OCI-M1 (cell line): ENCODE results near the gene NUTM1.
A peak's percentile ranks its signal among the peaks of the same experiment; 100 is the strongest.
"Not testable (repeated sequence)": the region's sequence is repeated elsewhere in the genome, so short reads cannot be mapped to it uniquely, and the experiment has no call there.

Experiments
- DNase-seq: peaks from one replicate; lab custom pipeline; 2025; lab: John Stamatoyannopoulos, UW

Gene NUTM1

GRCh38 chr15:34362047-34362773 is 19.1 kb downstream of the NUTM1 start:
- no peak for DNase-seq

DNA sequence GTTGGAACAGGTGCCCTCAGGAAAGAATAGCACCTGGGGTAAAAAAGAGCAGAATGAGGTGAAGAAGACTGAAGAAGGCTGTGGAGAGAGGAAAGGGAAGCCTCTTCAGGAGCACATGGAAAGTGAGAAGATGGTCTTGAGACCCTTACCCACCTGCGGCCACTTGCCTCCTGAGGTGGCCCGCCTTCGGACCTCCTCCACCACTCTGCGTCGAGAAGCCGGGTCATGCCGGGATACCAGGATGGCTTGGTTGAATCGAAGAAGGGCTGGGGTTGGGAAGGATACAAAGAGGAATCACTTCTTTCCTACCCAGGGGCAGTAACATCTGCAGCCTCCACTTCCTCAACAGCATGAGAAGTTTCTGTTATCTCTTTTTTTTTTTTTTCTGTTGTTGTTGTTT is 20.9 kb downstream of the NUTM1 start:
- DNase-seq = no peak

DNA sequence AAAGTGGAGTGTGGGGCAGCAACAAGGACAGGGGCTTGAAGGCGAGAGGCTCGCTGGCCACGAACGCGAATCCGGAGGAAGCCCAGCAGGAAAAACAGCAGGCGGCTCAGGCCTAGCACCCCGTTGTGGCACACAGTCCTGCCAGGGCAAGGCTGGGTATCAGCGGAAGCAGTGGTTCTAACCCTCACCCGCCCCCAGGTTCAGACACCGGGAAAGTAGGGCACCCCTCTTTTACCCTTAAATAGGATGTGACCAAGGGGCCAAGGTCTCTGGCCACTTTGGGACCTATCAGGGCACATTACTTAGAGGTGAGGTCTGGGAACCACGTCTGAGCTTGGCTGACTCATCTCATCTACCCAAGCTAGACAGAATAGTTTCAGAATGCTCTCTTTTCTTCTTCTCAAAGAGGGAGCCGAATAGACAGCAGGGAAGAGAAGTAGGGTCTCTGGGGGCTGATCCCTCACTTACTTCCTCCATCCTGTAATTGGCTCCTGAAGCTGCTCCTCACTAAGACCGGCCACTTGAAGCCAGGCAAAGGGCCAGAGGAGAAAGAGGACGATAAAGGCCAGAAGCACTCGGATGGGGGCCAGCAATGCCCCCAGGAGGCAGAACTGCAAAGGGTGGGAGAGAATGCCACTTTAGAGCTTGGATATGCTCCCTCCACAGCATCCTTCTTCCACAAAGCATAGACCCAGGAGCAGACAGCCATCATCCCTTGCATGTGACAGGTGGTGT is 22.1 kb downstream of the NUTM1 start:
- no peak for DNase-seq

GRCh38 chr15:34365836-34366235 is 22.7 kb downstream of the NUTM1 start:
- DNase-seq = no peak

DNA sequence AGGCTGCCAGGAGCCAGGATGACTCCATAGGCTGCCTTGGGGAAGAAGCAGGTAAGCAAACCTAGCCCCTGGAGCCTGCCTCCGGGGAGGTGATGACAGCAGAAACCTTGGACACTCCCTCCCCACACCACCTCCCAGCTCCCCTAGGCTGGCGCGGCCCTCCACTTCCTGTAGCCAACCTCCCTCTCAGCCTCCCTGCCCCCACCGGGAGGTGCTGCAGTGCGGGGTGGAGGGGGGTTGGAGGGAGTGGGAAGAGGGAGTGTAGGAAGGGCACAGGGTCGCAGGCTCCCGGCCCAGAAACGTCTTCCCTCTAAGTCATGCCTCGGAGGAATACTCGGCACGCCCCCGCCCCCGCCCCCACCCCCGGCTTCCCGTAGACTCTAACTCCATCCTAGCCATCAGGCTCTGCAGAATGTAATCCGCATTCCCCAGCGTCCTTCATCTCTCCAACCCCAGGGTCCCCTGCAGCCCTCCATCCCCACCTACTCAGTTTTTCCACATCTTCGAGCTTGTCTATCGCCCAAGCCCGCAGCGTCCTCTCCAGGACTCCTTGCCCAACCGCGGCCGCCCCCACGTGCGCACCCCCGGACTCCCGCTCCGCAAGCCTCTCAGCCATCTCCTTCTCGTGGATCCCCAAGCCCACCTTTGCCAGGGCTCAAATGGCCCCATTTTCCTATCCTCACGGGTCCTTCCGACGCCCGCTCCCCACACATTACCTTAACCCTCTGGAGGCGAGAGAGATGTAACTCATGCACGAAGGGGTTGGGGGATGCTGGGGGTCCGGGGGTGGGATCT is 23.4 kb downstream of the NUTM1 start:
- peak; percentile 61 for DNase-seq

DNA sequence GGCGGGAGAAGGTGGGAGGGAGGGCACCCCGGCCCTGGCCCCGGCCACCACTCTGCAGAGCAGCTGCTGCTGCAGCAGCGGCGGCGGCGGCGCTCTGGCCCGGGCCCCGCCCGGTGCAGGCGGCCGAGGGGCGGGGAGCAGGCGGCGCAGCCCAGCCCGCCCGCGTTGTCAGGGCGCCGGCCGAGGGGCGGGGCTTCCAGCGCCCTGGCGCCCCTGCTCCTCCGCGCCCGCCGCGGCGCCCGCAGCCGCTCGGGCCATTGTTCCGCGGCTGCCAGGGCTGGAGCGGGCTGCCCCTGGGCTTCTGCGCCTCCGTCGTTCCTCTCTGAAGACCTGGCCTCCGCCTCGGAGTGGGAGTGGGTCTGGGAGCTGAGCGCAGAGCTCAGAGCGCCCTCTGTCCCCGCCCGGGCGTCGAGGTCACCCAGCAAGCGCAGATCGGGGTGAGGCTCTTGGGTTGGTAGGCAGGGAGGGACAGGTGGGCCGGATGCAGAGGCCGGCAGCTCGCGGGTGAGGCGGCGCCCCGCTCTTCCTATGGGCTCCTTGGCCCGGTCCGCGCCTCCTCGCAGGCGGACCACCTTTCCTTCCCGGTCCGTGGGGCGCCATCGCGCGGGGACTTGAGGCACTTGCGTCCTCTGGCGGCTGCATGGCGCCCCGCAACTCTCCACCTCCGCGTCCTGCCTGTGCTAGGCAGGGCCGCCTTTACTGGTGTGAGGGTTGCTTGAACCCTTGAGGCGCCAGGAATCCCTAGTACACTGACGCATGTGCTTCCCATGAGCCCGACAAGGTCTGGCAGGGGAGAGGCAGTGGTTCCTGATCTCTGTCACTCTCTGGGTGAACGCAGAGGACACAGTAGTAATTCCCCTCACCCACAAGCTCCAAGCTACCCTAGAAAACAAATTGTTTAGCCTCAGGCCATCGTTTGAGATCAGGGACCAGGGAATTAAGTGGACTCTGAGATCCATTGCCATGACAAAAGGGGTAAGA is 24.3 kb downstream of the NUTM1 start, which contains the start of gene LPCAT4:
Gene LPCAT4, minus strand, starts transcription at position 96 of the 981 bp plus-strand sequence. CDS start 96 bp downstream, outside the sequence.
- DNase-seq = peak; percentile 94

GRCh38 chr15:34370129-34370528 is 27.0 kb downstream of the NUTM1 start:
- no peak for DNase-seq

- DNase-seq = no peak
Measured at GRCh38 chr15:34370643-34371042, 27.5 kb downstream of the NUTM1 start.

DNA sequence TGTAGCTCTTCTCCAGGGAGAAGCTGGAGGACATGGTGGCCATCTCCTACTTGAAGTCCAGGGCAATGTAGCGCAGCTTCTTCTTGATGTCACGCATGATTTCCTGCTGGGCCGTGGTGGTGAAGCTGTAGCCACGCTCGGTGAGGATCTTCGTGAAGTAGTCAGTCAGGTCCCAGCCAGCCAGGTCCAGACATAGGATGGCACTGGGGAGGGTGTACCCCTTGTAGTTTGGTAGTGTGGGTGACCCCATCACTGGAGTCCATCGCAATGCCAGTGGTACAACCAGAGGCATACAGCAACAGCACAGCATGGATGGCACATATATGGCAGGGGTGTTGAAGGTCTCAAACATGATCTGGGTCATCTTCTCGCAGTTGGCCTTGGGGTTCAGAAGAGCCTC is 30.8 kb downstream of the NUTM1 start:
- DNase-seq = no peak

GRCh38 chr15:34374816-34375215 is 31.7 kb downstream of the NUTM1 start:
- DNase-seq = no peak

GRCh38 chr15:34375541-34375940 is 32.4 kb downstream of the NUTM1 start:
- not testable (repeated sequence) for DNase-seq

- DNase-seq = no peak
Measured at GRCh38 chr15:34376856-34377255, 33.7 kb downstream of the NUTM1 start.

DNA sequence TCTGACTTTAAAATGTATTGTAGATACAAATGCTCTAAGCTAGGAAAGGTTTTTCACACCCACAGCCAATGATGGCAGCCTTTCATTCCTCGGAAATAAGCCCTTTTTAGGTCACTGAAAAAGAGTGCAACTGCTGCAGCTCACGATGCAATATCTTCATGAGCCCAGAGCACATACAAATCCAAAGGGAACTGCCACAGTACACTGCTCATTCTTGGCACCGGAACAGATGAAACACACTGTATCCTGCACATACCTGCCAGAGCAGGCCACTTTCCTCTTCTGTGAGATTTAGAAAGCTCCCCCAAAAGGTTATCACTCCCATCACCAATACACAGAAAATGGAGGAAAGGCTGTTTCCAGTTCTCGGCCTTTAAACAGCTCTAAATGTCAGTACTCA is 37.4 kb downstream of the NUTM1 start:
- DNase-seq = not testable (repeated sequence)

GRCh38 chr15:34381829-34382521 is 38.9 kb downstream of the NUTM1 start:
- not testable (repeated sequence) for DNase-seq

DNA sequence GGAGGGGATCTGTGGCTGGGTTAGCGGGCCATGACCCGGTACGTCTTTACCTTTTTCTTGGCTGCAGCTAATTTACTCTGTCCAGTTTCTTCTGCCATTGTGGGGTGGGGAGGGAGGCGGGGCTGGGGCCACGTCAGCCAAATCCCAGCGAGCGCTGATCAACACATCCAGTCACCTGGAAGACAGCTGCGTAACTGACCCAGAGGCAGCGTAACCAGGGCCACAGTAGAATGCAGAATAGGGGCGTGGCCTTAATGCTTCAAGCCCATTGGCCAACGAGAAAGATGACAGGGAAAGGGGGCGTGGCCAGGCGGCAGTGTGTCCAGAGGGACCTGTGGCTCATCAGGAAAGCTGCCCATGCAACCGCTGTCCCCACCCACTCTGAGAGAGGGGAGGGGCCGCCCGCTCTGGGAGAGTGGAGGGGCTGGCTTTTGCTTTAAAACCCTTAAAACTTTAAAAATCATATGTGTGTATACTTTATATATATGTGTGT is 46.5 kb downstream of the NUTM1 start:
- not testable (repeated sequence) for DNase-seq

DNA sequence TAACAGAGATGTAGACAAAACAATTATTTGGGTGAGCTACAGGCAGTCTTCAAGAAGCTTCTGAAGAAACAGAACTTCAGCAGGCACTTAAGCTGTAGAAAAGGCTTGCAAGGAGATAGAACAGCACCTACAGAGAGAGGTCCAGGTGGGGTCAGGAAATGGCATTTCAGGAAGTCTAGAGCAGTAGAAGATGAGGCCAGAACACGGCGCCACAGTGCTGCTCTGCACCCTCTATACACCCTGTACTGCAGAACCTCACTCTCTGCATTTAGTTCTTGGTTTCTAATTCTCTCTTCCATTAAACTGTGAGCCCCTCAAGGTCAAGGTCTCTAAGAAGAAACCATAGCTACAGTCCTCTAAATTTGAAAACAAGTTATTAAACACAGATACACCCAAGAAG is 49.9 kb downstream of the NUTM1 start:
- DNase-seq = not testable (repeated sequence)

- not testable (repeated sequence) for DNase-seq
Measured at GRCh38 chr15:34397637-34398259, 54.6 kb downstream of the NUTM1 start.

GRCh38 chr15:34403160-34403598 is 60.1 kb downstream of the NUTM1 start:
- DNase-seq = not testable (repeated sequence)

DNA sequence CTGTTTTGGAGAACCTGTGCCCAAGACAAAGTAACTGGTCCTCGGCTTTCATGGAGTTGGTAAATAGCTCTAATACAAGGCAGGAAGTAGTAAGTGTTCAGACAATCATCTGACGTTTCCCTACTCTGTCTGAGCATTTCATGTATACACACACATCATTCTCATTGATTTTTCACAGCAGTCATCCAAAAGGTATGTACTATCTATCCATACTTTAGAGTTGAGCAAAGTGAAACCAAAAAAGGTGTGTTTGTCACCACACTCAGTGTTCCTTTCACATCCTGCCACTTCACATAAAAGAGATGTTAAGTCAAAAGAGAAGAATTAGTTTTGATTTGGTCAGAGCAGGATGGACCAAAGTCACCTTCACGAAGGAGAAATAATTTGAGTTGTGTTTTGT is 60.8 kb downstream of the NUTM1 start:
- DNase-seq = not testable (repeated sequence)
